GM21737 (cell line): ENCODE measurements around the gene ISM1.

Experiments used
- ATAC-seq: cut with Tn5 transposase; IDR thresholded peaks from one replicate; pipeline ENCODE4 v1.9.1; 2021; ENCODE audit warnings: mild to moderate bottlenecking, moderate library complexity; ENCODE audit not compliant: unreplicated experiment

ISM1 gene

GRCh38 chr20:13278812-13279570 lies 57.9 kb downstream of the ISM1 start:
- ATAC-seq = no peak

DNA sequence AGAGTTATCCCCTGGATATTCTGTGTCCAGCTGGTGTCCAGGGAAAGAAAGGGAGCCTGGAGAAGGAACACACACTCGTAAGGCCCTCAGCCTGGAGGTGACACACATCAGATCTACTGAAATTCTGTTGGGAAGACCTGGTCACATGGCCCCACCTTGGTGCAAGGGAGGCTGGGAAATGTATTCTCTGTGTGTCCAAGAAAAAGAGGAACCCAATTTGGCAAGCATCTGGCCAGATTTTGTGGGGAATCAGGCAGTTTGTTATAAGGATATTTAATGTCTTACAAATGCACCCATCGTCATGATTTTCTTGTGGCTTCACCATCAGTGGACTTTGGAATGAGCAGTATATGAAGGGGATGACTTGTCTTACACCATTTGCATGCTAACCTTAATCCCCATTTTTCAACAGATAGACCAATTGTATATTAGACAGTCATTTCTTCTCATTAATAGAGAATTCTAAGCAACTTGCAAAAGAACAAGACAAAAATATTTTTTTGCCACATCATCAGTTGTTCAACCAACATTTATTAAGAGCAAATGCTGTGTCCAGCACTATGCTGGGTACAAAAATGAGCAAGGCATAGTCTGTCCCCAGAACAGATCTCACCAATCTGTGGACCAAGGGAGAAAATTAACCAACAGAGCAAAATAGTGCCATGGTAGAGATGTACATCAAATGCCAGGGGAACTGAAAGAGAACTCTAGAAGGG lies 59.7 kb downstream of the ISM1 start:
- ATAC-seq = no peak

DNA sequence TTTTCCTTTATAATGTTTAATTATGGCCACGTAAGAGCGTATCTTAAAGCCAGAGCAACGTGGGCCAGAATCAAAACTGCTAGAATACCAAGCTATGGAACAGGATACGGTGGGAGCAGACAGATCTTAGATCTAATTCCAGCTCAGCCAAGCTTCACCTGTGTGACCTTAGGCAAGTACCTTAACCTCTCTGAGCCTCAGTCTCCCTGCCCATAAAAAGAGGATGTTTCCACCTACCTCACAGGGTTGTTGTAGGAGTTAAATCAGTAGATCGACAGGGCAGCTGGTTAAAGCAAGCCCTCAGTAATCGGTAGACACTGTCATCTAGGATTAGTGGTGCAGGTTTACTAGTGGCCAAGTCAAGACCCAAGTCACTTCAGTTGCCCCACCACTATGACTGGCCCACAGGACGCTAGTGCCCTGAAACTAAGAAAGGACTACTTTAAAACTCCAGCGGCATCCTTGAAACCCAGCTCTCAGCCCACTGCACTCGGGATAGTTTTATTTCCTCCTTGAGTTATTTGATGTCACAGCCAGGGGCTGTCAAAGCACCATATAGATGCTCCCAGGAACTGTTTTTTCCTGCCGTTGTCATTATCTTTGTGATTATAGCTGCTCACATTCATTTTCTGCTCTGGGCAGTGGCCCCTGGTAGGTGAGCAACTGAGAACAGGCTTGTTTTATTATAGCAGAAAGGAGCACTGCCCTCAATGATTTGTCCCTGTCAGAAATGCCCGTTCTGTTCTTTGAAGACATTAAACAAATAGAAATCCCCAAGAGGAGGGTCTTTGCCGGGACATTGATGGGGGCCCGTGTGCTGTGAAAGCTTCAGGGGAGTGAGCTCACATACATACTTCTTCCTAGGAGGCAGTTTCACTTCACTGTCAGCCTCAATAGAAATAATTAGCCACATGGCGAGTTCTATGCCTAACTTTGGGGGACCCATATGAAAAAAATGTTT lies 63.1 kb downstream of the ISM1 start:
- ATAC-seq = no peak

DNA sequence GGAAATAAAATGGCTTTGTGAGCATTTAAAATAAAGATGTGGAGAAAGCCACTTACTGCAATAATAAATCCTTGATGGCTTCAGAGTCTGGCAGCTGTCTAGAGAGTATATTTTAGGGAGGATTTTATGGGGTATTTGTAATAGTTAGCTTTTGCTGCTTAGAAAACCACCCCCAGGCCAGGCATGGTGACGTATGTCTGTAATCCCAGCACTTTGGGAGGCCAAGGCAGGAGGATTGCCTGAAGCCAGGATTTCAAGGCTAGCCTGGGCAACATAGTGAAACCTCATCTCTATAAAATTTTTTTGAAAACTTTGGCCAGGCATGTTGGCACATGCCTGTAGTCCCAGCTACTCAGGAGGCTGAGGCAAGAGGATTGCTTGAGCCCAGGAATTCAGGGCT lies 63.8 kb downstream of the ISM1 start:
- no peak for ATAC-seq

DNA sequence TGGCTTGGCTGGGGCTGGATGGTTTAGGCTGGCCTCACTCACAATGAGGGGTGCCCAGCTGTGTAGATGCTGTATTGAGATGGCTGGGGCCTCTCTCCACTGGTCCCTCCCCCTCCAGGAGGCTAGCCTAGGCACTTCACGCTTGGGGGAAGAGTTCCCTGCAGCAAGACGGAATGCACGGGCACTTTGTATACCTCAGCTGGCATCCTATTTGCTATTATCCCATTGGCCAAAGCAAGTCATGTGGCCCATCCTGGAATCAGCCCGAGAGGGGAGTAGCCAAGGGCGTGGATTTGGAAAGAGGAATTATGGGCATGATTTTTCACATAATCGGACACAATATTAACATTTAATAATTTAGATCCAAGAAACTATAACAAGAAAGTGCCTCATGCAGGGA lies 64.3 kb downstream of the ISM1 start:
- ATAC-seq = no peak

DNA sequence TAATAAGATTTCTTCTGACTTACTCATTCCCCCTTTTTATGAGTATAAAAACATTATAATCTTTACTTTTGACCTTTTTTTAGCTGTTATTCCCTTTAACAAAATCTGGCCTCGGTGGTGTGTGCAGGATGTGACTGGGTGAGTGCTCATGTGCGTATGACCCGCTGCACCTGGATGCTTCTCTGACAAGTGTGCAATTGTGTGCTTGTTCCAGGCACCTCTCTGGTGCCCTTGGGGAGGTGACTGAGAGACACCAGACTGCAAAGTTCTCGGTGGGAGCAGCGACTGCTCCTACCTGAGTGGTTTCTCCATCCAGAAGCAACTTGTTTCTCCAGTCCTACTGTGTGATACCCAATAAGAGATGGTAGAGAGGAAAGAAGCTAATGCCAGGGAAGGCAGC lies 65.0 kb downstream of the ISM1 start:
- no peak for ATAC-seq

DNA sequence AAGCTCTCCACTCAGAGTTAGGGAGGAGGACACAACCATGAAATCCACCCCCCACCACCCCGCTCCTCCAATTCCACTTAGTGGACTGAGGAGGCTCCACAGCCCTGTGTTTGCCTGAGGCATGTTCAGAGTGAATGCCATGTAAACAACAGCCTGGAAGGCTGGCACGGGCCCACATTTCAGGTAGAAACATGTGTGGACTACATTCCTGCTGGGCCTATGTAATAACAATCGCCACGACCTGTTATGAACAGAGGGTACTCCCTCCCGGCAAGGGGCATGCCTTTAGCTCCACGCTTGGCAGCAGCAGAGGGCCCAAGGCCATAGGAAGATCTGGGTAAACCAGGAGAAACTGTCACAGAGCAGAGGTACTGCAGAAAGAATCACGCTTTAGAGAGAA lies 65.5 kb downstream of the ISM1 start:
- no peak for ATAC-seq

GRCh38 chr20:13288357-13288756 lies 67.3 kb downstream of the ISM1 start:
- no peak for ATAC-seq

DNA sequence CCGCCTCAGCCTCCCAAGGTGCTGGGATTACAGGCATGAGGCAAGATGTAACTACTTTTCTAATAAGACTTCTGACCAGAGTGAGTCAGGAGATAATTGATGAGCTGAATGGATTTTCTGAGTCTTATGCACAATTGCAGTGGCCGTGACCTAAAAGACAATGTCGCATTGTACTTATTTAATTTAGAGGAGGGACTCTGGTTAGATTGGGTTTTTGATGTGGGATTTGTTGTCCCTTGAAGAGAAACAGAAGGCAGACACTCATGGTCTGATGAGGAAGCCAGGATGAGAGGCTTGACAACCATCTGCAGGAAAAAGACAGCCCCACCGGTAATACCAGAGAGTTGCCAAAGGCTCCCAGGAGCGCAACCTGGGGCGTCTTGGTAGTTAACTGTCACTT lies 68.0 kb downstream of the ISM1 start:
- ATAC-seq = no peak

- ATAC-seq = no peak
These were observed 69.7 kb downstream of the ISM1 start for GRCh38 chr20:13290724-13291123.

- ATAC-seq = no peak
These were observed 70.1 kb downstream of the ISM1 start for GRCh38 chr20:13291157-13291556.

GRCh38 chr20:13292201-13292885 lies 71.3 kb downstream of the ISM1 start:
- no peak for ATAC-seq

GRCh38 chr20:13294522-13294921 lies 73.4 kb downstream of the ISM1 start:
- ATAC-seq = no peak

- no peak for ATAC-seq
These were observed 74.6 kb downstream of the ISM1 start for GRCh38 chr20:13295637-13296036.

DNA sequence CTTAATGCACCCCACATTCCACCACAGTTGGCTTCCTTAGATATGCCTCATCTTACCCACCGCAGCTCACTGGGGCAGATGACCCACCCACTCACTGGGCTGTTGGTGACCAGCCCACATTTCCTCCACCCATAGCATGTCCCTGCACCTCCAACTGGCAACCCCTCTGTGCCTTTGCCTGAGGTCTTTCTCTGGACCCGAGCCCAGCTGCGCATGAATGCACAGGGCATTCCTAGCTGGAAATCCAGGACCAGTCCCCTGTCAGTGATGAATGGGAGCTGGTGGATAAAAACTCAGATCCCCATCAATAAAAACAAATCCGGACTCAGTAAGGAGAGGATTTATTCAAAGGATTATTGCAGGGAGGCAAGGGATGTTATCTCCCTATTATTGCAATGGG lies 75.0 kb downstream of the ISM1 start:
- ATAC-seq = no peak

DNA sequence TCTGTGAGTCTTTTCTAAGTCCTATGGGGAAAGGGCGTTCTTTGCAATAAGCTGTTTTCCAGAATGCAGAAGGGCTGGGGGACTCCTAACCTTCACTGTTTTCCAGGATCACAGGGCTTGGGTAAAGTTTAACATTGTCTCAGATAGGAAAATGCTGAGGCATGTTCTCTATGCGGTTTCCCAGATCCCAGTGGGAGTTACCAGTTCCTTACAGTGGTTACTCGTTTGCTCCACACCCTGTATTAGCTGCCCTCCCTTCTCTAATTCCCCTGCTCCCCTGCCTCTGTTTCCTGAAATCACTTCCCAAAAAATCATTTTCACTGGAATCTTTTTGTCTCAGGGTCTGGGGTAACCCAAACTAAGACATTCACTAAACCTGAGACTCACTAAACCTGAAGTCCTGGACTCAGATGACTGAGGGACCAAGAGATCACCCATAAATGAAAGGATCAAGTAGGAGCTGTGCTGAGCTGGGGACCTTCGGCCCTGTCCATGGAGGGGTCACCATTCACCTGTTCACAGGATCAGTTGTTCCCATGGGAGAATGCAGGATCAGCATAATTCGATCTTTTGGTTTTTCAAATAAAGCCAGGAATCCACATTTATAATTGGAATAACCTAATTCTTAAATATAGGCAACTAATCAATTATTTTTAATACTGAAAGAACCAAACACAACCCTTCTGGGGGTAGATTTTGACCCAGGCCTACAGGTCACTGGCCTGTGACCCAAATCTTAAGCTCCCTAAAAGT lies 76.2 kb downstream of the ISM1 start:
- ATAC-seq = no peak

GRCh38 chr20:13298692-13299373 lies 77.8 kb downstream of the ISM1 start:
- ATAC-seq = no peak

DNA sequence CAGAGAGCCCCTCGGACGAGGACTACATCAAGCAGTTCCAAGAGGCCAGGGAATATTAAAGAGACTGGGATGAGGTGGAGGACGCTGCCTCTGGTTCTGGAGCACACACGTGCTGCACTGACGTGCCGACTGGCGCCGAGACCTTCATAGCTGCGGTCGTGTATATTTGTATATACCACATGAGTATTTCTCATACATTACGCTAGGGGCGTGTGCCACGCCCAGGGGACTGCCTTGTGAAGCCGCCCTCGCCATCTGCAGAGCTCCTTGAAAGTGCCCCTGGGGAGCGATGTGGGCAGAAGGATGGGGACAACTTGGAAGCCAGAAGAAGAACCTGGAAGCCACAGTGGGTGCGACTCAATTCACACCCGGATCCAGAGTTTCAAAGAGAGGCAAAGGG lies 78.3 kb downstream of the ISM1 start:
- ATAC-seq = no peak

DNA sequence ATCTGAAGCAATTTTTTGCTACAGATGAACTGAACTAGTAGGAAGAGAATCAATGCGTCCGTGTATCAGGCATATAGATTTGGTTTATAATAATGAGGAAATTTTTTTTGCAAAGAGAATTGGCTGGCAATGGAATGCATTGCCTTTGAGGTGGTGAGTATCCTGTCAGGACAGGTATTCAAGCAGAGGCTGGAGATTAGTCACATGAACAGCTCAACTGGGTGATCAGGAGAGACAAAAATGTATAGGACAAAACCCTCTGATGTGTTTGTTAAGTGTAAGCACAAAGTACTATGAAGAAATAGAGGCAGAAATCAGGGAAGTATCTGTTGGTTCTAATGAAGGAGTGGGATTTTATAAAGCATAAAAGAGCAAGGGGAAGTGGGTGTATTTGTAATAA lies 80.5 kb downstream of the ISM1 start:
- ATAC-seq = no peak
